ENCODE results near the gene ZNF630.
"Not testable (repeated sequence)": the region's sequence is repeated elsewhere in the genome, so short reads cannot be mapped to it uniquely, and the experiment has no call there.

Gene ZNF630

GRCh38 chrX:48059296-48059639 is 12.2 kb downstream of the ZNF630 start:
- no peak for TF ChIP-seq CTCF (IDR thresholded peaks at IDR 0.05; ENCODE audit: borderline replicate concordance, control extremely low read depth, extremely low read depth, insufficient read depth, missing control alignments)

GRCh38 chrX:48058621-48059295 is 12.7 kb downstream of the ZNF630 start:
- TF ChIP-seq CTCF (IDR thresholded peaks at IDR 0.05; ENCODE audit: borderline replicate concordance, control extremely low read depth, extremely low read depth, insufficient read depth, missing control alignments): no peak
- in situ Hi-C loops (cut with MboI; ENCODE audit: low sequenced_read_pairs, unreplicated experiment): no loop called here
- DNase-seq (ENCODE audit: low spot score): no peak

More at GRCh38 chrX:48059296-48059639, 12.2 kb downstream of the ZNF630 start:
- in situ Hi-C loops (cut with MboI; ENCODE audit: low sequenced_read_pairs, unreplicated experiment): no loop called here
- DNase-seq (ENCODE audit: low spot score): no peak

- no peak for DNase-seq (ENCODE audit: low spot score)
- TF ChIP-seq CTCF (IDR thresholded peaks at IDR 0.05; ENCODE audit: borderline replicate concordance, control extremely low read depth, extremely low read depth, insufficient read depth, missing control alignments): no peak
- in situ Hi-C loops (cut with MboI; ENCODE audit: low sequenced_read_pairs, unreplicated experiment): no loop called here
Measured at GRCh38 chrX:48046846-48047245, 24.6 kb downstream of the ZNF630 start.

- TF ChIP-seq CTCF (IDR thresholded peaks at IDR 0.05; ENCODE audit: borderline replicate concordance, control extremely low read depth, extremely low read depth, insufficient read depth, missing control alignments): no peak
- DNase-seq (ENCODE audit: low spot score): no peak
- in situ Hi-C loops (cut with MboI; ENCODE audit: low sequenced_read_pairs, unreplicated experiment): no loop called here
Measured at GRCh38 chrX:48045410-48046311, 25.8 kb downstream of the ZNF630 start.

GRCh38 chrX:48043056-48043455 is 28.4 kb downstream of the ZNF630 start:
- DNase-seq (ENCODE audit: low spot score): no peak
- in situ Hi-C loops (cut with MboI; ENCODE audit: low sequenced_read_pairs, unreplicated experiment): no loop called here
- TF ChIP-seq CTCF (IDR thresholded peaks at IDR 0.05; ENCODE audit: borderline replicate concordance, control extremely low read depth, extremely low read depth, insufficient read depth, missing control alignments): no peak

- DNase-seq (ENCODE audit: low spot score): no peak
- no peak for TF ChIP-seq CTCF (IDR thresholded peaks at IDR 0.05; ENCODE audit: borderline replicate concordance, control extremely low read depth, extremely low read depth, insufficient read depth, missing control alignments)
- in situ Hi-C loops (cut with MboI; ENCODE audit: low sequenced_read_pairs, unreplicated experiment): no loop called here
Measured at GRCh38 chrX:48035891-48036290, 35.5 kb downstream of the ZNF630 start.

GRCh38 chrX:48030641-48031173 is 40.7 kb downstream of the ZNF630 start:
- in situ Hi-C loops (cut with MboI; ENCODE audit: low sequenced_read_pairs, unreplicated experiment): not testable (repeated sequence)

More at GRCh38 chrX:48030641-48031173, 40.7 kb downstream of the ZNF630 start:
- DNase-seq (ENCODE audit: low spot score): not testable (repeated sequence)
